ENCODE measurements around the gene HRC. TPM values are rescaled to one million over a fixed set of nuclear protein-coding genes. Genes with fewer than 3 reads are reported as not detected.

The HRC gene
- total and polyA plus RNA-seq, 2 of the 8 experiments (the other 6 are each of a cell fraction or from before 2014, with no cell fraction given): 2.3 to 2.6 TPM

DNA sequence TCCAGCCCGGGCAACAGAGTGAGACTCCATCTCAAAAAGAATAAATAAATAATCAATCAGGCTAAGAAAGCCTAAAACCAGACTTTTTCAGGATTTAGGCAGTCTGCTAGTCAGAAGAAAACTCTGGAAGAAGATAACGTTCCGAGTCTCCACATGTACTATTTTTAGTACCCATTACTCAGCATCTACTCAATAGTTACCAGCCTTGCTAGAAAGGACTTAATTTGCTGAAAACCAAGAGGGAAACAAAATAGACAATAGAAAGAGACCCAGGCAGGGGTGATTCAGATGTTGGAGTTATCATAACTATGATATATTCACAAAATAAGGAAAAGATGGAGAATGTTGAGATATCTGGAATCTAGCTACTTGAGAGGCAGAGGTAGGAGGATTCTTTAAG is 44.6 kb downstream of the HRC start:
- no peak overlapping the region for H2BK20ac ChIP-seq (ENCODE audit: low read length)
- no peak overlapping the region for H2BK12ac ChIP-seq (ENCODE audit: low read depth, low read length)
- no peak overlapping the region for H2BK15ac ChIP-seq (ENCODE audit: low read length)
- H2BK5ac ChIP-seq (ENCODE audit: low read depth, low read length): no peak overlapping the region
- H4K91ac ChIP-seq (replicated peaks; ENCODE audit: insufficient read length, low read length): no peak overlapping the region
- H3K79me1 ChIP-seq (ENCODE audit: low read depth, low read length): 0 out of 2 replicates have a peak, but pooled peaks cover 2% of the 10 kb centered on the region
- POLR2A ChIA-PET (ENCODE audit: partially characterized antibody): interaction anchor here (0.7 to 7.8 kb wide), 6 partner anchors 11 to 928 kb away, joined by 3 to 67 read pairs (median 4); no protein-coding TSS in a partner anchor
- H4K8ac ChIP-seq (ENCODE audit: extremely low read depth, insufficient read depth, low read length): no peak overlapping the region
- H2AK5ac ChIP-seq (ENCODE audit: low read depth, low read length): no peak overlapping the region
- no peak overlapping the region for H3K4me3 ChIP-seq (ENCODE audit: extremely low read depth in 1 of 4, insufficient read depth in 2 of 4, low read depth in 3 of 4, low read length in 4 of 4)
- H2BK120ac ChIP-seq (replicated peaks; ENCODE audit: low read depth, low read length): no peak overlapping the region
- H3K14ac ChIP-seq (ENCODE audit: insufficient read length): no peak overlapping the region
- H3K4ac ChIP-seq (replicated peaks; ENCODE audit: insufficient read length, low read depth, low read length): no peak overlapping the region
- no peak overlapping the region for H2AFZ ChIP-seq (ENCODE audit: low read length)
- FAIRE-seq (no peak), DNase-seq (ENCODE audit: low read depth in 1 of 2, low spot score in 2 of 2) (no peak)
- H3K23me2 ChIP-seq (ENCODE audit: low read depth, low read length): peaks cover 11% of the 10 kb centered on the region
- H3K9me3 ChIP-seq (ENCODE audit: insufficient read depth in 2 of 2, low read depth in 1 of 2, low read length in 1 of 2): no peaks in the 10 kb centered on the region
- no peak overlapping the region for H3K9ac ChIP-seq (replicated peaks in 1 of 4; ENCODE audit: extremely low read depth in 1 of 4, low read depth in 3 of 4, low read length in 3 of 4)
- H3K23ac ChIP-seq (ENCODE audit: insufficient read length): no peak overlapping the region
- no peaks in the 10 kb centered on the region for H3K79me2 ChIP-seq (ENCODE audit: control insufficient read depth in 1 of 2, insufficient read depth in 2 of 2, low read length in 2 of 2)
- H3K18ac ChIP-seq (ENCODE audit: extremely low read depth, low read length): no peak overlapping the region
- H4K20me1 ChIP-seq (replicated peaks in 1 of 2; ENCODE audit: control insufficient read depth in 1 of 2, insufficient read depth in 2 of 2, low read length in 2 of 2): peaks cover 14 to 22% of the 10 kb centered on the region in 2 experiments
- no peak for TF ChIP-seq MAFK (IDR thresholded peaks at IDR 0.05; ENCODE audit: low read depth, low read length)
- TF ChIP-seq POU5F1 (IDR thresholded peaks at IDR 0.05; ENCODE audit: low read depth, low read length): no peak
- TF ChIP-seq GABPA (IDR thresholded peaks at IDR 0.05; ENCODE audit: borderline replicate concordance, insufficient read depth, low read length): no peak
- TF ChIP-seq PHF8 (conservative IDR thresholded peaks at IDR 0.05; ENCODE audit: low read depth, low read length): no peak
- no peak for TF ChIP-seq SIX5 (IDR thresholded peaks at IDR 0.05; ENCODE audit: low read depth, low read length)
- no peak for TF ChIP-seq TBP (IDR thresholded peaks at IDR 0.05; ENCODE audit: low read depth, low read length)
- TF ChIP-seq SP2 (IDR thresholded peaks at IDR 0.05; ENCODE audit: low read length): no peak
- TF ChIP-seq POLR2A (IDR thresholded peaks at IDR 0.05; ENCODE audit: control extremely low read depth in 1 of 2, low read depth in 2 of 2, low read length in 2 of 2): no peak
- TF ChIP-seq RBBP5 (IDR thresholded peaks at IDR 0.05; ENCODE audit: borderline replicate concordance, low read depth, low read length): no peak
- no peak for TF ChIP-seq CBX5 (IDR thresholded peaks at IDR 0.05; ENCODE audit: low read depth, low read length)
- no peak for TF ChIP-seq RNF2 (IDR thresholded peaks at IDR 0.05; ENCODE audit: borderline replicate concordance, low read depth, low read length, missing control alignments, poor library complexity, severe bottlenecking)
- peaks cover 0 to 4% (median 0%) of the 10 kb centered on the region in 4 experiments; a peak in 2 of 7 replicates for H3K4me1 ChIP-seq (replicated peaks in 1 of 4; ENCODE audit: control insufficient read depth in 3 of 4, insufficient read depth in 4 of 4, low read length in 3 of 4)
- H3K36me3 ChIP-seq (ENCODE audit: control insufficient read depth in 2 of 4, insufficient read depth in 4 of 4, low read length in 3 of 4): peaks cover 11 to 35% (median 31%) of the 10 kb centered on the region in 4 experiments
- 82% methylated on average over 3 of the region's 3 CpGs; no CpG with 5 or more reads in 1 of the 2 experiments for WGBS, 2 experiments (ENCODE audit: extremely low coverage in 1 of 2, insufficient coverage in 1 of 2, insufficient read length in 1 of 2, insufficient replicate concordance in 2 of 2, low coverage in 1 of 2, low lambda C conversion rate in 2 of 2, missing lambda C conversion rate in 1 of 2)
- no peak overlapping the region for H3K27ac ChIP-seq (ENCODE audit: low read depth, low read length)
- no peak overlapping the region for H3K56ac ChIP-seq (replicated peaks; ENCODE audit: insufficient read length, low read depth, low read length)
- no peaks in the 10 kb centered on the region; a peak in 1 of 7 replicates for H3K27me3 ChIP-seq (replicated peaks in 1 of 4; ENCODE audit: control insufficient read depth in 3 of 4, extremely low read depth in 1 of 4, insufficient read depth in 3 of 4, low read length in 3 of 4)
- no peak overlapping the region for H3K4me2 ChIP-seq (ENCODE audit: insufficient read depth in 1 of 2, low read depth in 2 of 2, low read length in 2 of 2)
- no peak overlapping the region for H4K5ac ChIP-seq (ENCODE audit: insufficient read length, low read depth, low read length)
- CTCF ChIA-PET (ENCODE audit: partially characterized antibody): interaction anchor here (1.4 to 2.9 kb wide), 4 partner anchors 13 to 98 kb away, joined by 5 to 20 read pairs (median 8); no protein-coding TSS in a partner anchor

Data from H1 (cell line).